H1 (cell line): ENCODE results near the gene LRRC56. TPM values are rescaled to one million over a fixed set of nuclear protein-coding genes. Genes with fewer than 3 reads are reported as not detected.

Source experiments
- CTCF ChIA-PET: fragments of 300-600 bp; sonication (Branson Sonifier 250); formaldehyde crosslinking; loops from one replicate; lab custom pipeline; 2021; ENCODE audit not compliant: partially characterized antibody; lab: Charles Lee
- POLR2A ChIA-PET: fragments of 300-600 bp; sonication (Branson Sonifier 250); formaldehyde crosslinking; loops from one replicate; lab custom pipeline; 2021; ENCODE audit warnings: inconsistent platforms; ENCODE audit not compliant: partially characterized antibody; lab: Charles Lee
- DNase-seq, 2 experiments: peaks; one replicate each; pipeline versions ENCODE4 v3.0.0 to v3.0.0-alpha.2; 2010 to 2022; ENCODE audit warnings: low spot score in 2 of 2, low read depth in 1 of 2, mixed read lengths in 1 of 2
- FAIRE-seq: peaks from 2 replicates; lab custom pipeline; 2011; peaks lifted over from hg19 to GRCh38; lab: Jason Lieb, UNC
- H2AFZ ChIP-seq: 2 replicates; pipeline ENCODE4 v1.8.1; 2012; ENCODE audit warnings: low read length, inconsistent platforms
- H2AK5ac ChIP-seq: 2 replicates; pipeline ENCODE4 v1.6.1; 2013; ENCODE audit warnings: low read depth, low read length
- H2BK120ac ChIP-seq: replicated peaks from 2 replicates; pipeline ENCODE3; 2013; ENCODE audit warnings: low read depth, low read length, inconsistent platforms
- H2BK12ac ChIP-seq: 2 replicates; pipeline ENCODE4 v1.6.1; 2013; ENCODE audit warnings: low read depth, low read length
- H2BK15ac ChIP-seq: 2 replicates; pipeline ENCODE4 v1.6.1; 2013; ENCODE audit warnings: low read length
- H2BK20ac ChIP-seq: 2 replicates; pipeline ENCODE4 v1.6.1; 2013; ENCODE audit warnings: low read length
- H2BK5ac ChIP-seq: 2 replicates; pipeline ENCODE4 v1.6.1; 2013; ENCODE audit warnings: low read depth, low read length
- H3K14ac ChIP-seq: 2 replicates; pipeline ENCODE4 v1.6.1; 2013; ENCODE audit warnings: inconsistent platforms; ENCODE audit not compliant: insufficient read length
- H3K18ac ChIP-seq: 2 replicates; pipeline ENCODE4 v1.6.1; 2013; ENCODE audit warnings: low read length; ENCODE audit errors: extremely low read depth
- H3K23ac ChIP-seq: 2 replicates; pipeline ENCODE4 v1.6.1; 2013; ENCODE audit warnings: inconsistent platforms; ENCODE audit not compliant: insufficient read length
- H3K23me2 ChIP-seq: 2 replicates; pipeline ENCODE4 v1.6.1; 2013; ENCODE audit warnings: low read depth, low read length
- H3K27ac ChIP-seq: 2 replicates; pipeline ENCODE4 v1.6.1; 2011; ENCODE audit warnings: low read depth, low read length, inconsistent platforms
- H3K27me3 ChIP-seq, 4 experiments: replicated peaks in 1 of 4; 1 replicate in 1 of 4; 2 replicates in 3 of 4; pipeline versions ENCODE4 v1.6.1 to v1.8.1; 2011 to 2013; ENCODE audit warnings: low read length in 3 of 4, mild to moderate bottlenecking in 3 of 4, inconsistent platforms in 2 of 4, mixed read lengths in 2 of 4, moderate library complexity in 1 of 4; ENCODE audit not compliant: control insufficient read depth in 3 of 4, insufficient read depth in 3 of 4; ENCODE audit errors: extremely low read depth in 1 of 4
- H3K36me3 ChIP-seq, 4 experiments: 2 replicates each; pipeline versions ENCODE4 v1.6.1 to v1.8.1; 2011 to 2013; ENCODE audit warnings: mild to moderate bottlenecking in 4 of 4, low read length in 3 of 4, moderate library complexity in 2 of 4, control low read depth in 1 of 4, inconsistent platforms in 1 of 4; ENCODE audit not compliant: insufficient read depth in 4 of 4, control insufficient read depth in 2 of 4
- H3K4ac ChIP-seq: replicated peaks from 2 replicates; pipeline ENCODE3; 2013; ENCODE audit warnings: low read length, low read depth, mixed read lengths, inconsistent platforms; ENCODE audit not compliant: insufficient read length
- H3K4me1 ChIP-seq, 4 experiments: replicated peaks in 1 of 4; 1 replicate in 1 of 4; 2 replicates in 3 of 4; pipeline versions ENCODE4 v1.6.1 to v1.8.1; 2011 to 2013; ENCODE audit warnings: low read length in 3 of 4, inconsistent platforms in 2 of 4, mixed read lengths in 1 of 4; ENCODE audit not compliant: insufficient read depth in 4 of 4, control insufficient read depth in 3 of 4
- H3K4me2 ChIP-seq, 2 experiments: 2 replicates each; pipeline versions ENCODE4 v1.6.1 to v1.8.1; 2011 to 2013; ENCODE audit warnings: low read depth in 2 of 2, low read length in 2 of 2, control low read depth in 1 of 2, inconsistent platforms in 1 of 2, mild to moderate bottlenecking in 1 of 2; ENCODE audit not compliant: insufficient read depth in 1 of 2
- H3K4me3 ChIP-seq, 4 experiments: fragments of 200-600, 300-600 bp in 1 of 4; sonication (generic), shearing (Covaris generic), sonication (Bioruptor Twin) in 1 of 4; 2 replicates each; pipeline versions ENCODE4 v1.5.1 to v1.8.1; 2011 to 2016; ENCODE audit warnings: low read length in 4 of 4, low read depth in 3 of 4, control low read depth in 2 of 4, inconsistent platforms in 2 of 4, mild to moderate bottlenecking in 2 of 4, mixed read lengths in 1 of 4, moderate library complexity in 1 of 4; ENCODE audit not compliant: insufficient read depth in 2 of 4; ENCODE audit errors: extremely low read depth in 1 of 4
- H3K56ac ChIP-seq: replicated peaks from 2 replicates; pipeline ENCODE3; 2013; ENCODE audit warnings: low read depth, mild to moderate bottlenecking, mixed read lengths, low read length, inconsistent platforms; ENCODE audit not compliant: insufficient read length
- H3K79me1 ChIP-seq: 2 replicates; pipeline ENCODE4 v1.6.1; 2013; ENCODE audit warnings: low read depth, low read length, control low read depth
- H3K79me2 ChIP-seq, 2 experiments: 2 replicates each; pipeline versions ENCODE4 v1.6.1 to v1.8.1; 2012 to 2013; ENCODE audit warnings: low read length in 2 of 2, mild to moderate bottlenecking in 2 of 2, inconsistent platforms in 1 of 2; ENCODE audit not compliant: insufficient read depth in 2 of 2, control insufficient read depth in 1 of 2
- H3K9ac ChIP-seq, 4 experiments: replicated peaks in 1 of 4; 1 replicate in 1 of 4; 2 replicates in 3 of 4; pipeline versions ENCODE4 v1.6.1 to v1.8.1; 2011 to 2013; ENCODE audit warnings: low read depth in 3 of 4, low read length in 3 of 4, control low read depth in 2 of 4, mild to moderate bottlenecking in 2 of 4, moderate library complexity in 2 of 4, inconsistent platforms in 1 of 4; ENCODE audit errors: extremely low read depth in 1 of 4
- H3K9me3 ChIP-seq, 2 experiments: 2 replicates each; pipeline versions ENCODE4 v1.6.1 to v1.8.1; 2012 to 2013; ENCODE audit warnings: mild to moderate bottlenecking in 2 of 2, moderate library complexity in 2 of 2, control low read depth in 1 of 2, inconsistent platforms in 1 of 2, low read depth in 1 of 2, low read length in 1 of 2, mixed read lengths in 1 of 2; ENCODE audit not compliant: insufficient read depth in 2 of 2
- H4K20me1 ChIP-seq, 2 experiments: replicated peaks in 1 of 2; 2 replicates each; pipeline versions ENCODE3 to v1.8.1; 2011 to 2013; ENCODE audit warnings: inconsistent platforms in 2 of 2, low read length in 2 of 2, mild to moderate bottlenecking in 1 of 2; ENCODE audit not compliant: insufficient read depth in 2 of 2, control insufficient read depth in 1 of 2
- H4K5ac ChIP-seq: 2 replicates; pipeline ENCODE4 v1.6.1; 2013; ENCODE audit warnings: low read length, low read depth, mixed read lengths, inconsistent platforms; ENCODE audit not compliant: insufficient read length
- H4K8ac ChIP-seq: 2 replicates; pipeline ENCODE4 v1.8.0; 2013; ENCODE audit warnings: mild to moderate bottlenecking, moderate library complexity, low read length, inconsistent platforms; ENCODE audit not compliant: insufficient read depth; ENCODE audit errors: extremely low read depth
- H4K91ac ChIP-seq: replicated peaks from 2 replicates; pipeline ENCODE3; 2013; ENCODE audit warnings: low read length, mixed read lengths, inconsistent platforms; ENCODE audit not compliant: insufficient read length
- JUN ChIP-seq: IDR thresholded peaks from 2 replicates; pipeline ENCODE4 v1.6.1; 2011; ENCODE audit warnings: low read depth, mild to moderate bottlenecking, improper control_type of control experiment, low read length
- JUND ChIP-seq: IDR thresholded peaks from 2 replicates; pipeline ENCODE4 v1.6.1; 2011; ENCODE audit warnings: mild to moderate bottlenecking, improper control_type of control experiment, low read length
- KDM4A ChIP-seq: IDR thresholded peaks from one replicate; pipeline ENCODE4 v1.7.1; 2012; ENCODE audit warnings: low read depth, mild to moderate bottlenecking, moderate library complexity, low read length, inconsistent platforms; ENCODE audit not compliant: severe bottlenecking
- WGBS, 2 experiments: shearing (Covaris generic) in 1 of 2; methylation state at CpG; one replicate each; pipeline versions ENCODE4 v1.1.6 to v1.1.7; 2013 to 2015; ENCODE audit warnings: low lambda C conversion rate in 2 of 2, mixed read lengths in 2 of 2, inconsistent platforms in 1 of 2, low coverage in 1 of 2, missing lambda C conversion rate in 1 of 2; ENCODE audit not compliant: insufficient replicate concordance in 2 of 2, insufficient coverage in 1 of 2, insufficient read length in 1 of 2; ENCODE audit errors: extremely low coverage in 1 of 2, missing lambda C conversion rate in 1 of 2; 5-methylcytosine and 5-hydroxymethylcytosine counted together
- polyA plus RNA-seq, 7 experiments: library from polyadenylated mRNA; depleted of rRNA in 3 of 7; stranded (reverse) in 5 of 7; unstranded in 2 of 7; fragments of >200 nt in 5 of 7; fragments of 200-250 nt in 2 of 7; gene quantifications; 1 replicate in 5 of 7; 2 replicates in 1 of 7; 4 replicates in 1 of 7; pipeline versions ENCODE4 v1.2.1 to v1.2.3, GENCODE V29; 2011 to 2013; ENCODE audit warnings: missing spikeins in 2 of 7, mixed read lengths in 2 of 7
- total RNA-seq: library from RNA; stranded (reverse); fragmentation: NEBNext Ultra II Directional; extraction: Animal tissue kit (Norgen Biotek cat#: 25700); gene quantifications from 2 replicates; pipeline ENCODE4 v1.2.1, GENCODE V29; 2021

LRRC56 gene
- total and polyA plus RNA-seq, 2 of the 8 experiments (the other 6 are each of a cell fraction or from before 2014, with no cell fraction given), result 0.94 to 1.9 TPM

DNA sequence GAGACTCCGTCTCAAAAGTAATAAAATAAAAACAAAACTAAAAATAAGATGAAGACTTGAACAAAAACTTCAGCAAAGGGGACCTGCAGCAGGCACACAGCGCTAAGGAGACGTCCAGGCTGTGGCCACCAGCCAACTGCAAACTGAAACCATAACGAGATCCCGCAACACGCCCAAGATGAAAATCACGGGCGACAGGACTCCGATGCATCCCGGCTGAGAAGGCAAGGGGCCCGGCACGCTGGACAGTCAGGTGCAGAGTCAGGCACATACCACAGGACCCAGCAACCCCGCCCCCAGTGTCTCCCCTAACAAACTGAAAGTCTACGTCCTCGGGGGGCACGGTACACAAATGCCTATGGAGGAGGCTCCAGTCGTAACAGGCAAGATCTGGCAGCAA, 11.1 kb upstream of the LRRC56 start:
- Histone ChIP-seq H3K4me2 (no peak overlapping the region), H2AK5ac (no peak overlapping the region), H4K8ac (no peak overlapping the region; the same call in 1 of the 2 replicates), H2BK5ac (no peak overlapping the region), H3K14ac (no peak overlapping the region), H2BK120ac (no peak overlapping the region), H3K79me2 (no peaks in the 10 kb centered on the region), H2BK15ac (no peak overlapping the region), H3K23ac (no peak overlapping the region), H3K27ac (no peak overlapping the region), H3K27me3 (no peaks in the 10 kb centered on the region), H2BK20ac (no peak overlapping the region), H3K4me1 (no peaks in the 10 kb centered on the region), H3K18ac (no peak overlapping the region), H4K91ac (no peak overlapping the region), H3K9ac (no peak overlapping the region), H3K36me3 (no peaks in the 10 kb centered on the region), H3K23me2 (no peaks in the 10 kb centered on the region), H4K20me1 (no peaks in the 10 kb centered on the region), H2BK12ac (no peak overlapping the region), H3K4me3 (no peak overlapping the region), H2AFZ (no peak overlapping the region), H3K56ac (no peak overlapping the region), H4K5ac (no peak overlapping the region), H3K4ac (no peak overlapping the region), H3K9me3 (no peaks in the 10 kb centered on the region), H3K79me1 (no peaks in the 10 kb centered on the region)
- ChIA-PET CTCF (interaction anchor here (1.2 kb wide), 1 partner anchor 10 kb away, joined by 3 read pairs; no protein-coding TSS in a partner anchor), POLR2A (no interaction called here)
- TF ChIP-seq KDM4A (no peak), JUND (no peak), JUN (no peak)
- 95% methylated on average over 17 of the region's 17 CpGs; no CpG with 5 or more reads in 1 of the 2 experiments for WGBS, 2 experiments
- DNase-seq (no peak), FAIRE-seq (no peak)
